Measurements from ENCODE around the gene PLCL1.

PLCL1 gene

DNA sequence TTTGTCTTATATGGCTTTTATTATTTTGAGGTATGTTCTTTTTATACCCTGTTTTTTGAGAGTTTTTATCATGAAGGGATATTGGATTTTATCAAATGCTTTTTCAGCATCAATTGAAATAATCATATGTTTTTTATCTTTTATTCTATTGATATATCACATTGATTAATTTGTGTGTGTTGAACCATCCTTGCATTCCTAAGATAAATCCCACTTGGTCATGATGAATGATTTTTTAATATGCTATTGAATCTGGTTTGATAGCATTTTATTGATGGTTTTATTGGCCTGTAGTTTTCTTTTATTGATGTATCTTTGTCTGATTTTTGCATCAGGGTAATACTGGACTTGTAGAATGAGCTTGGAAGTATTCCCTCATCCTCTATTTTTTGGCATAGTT lies 160.3 kb downstream of the PLCL1 start:
- DNase-seq: no peak

DNA sequence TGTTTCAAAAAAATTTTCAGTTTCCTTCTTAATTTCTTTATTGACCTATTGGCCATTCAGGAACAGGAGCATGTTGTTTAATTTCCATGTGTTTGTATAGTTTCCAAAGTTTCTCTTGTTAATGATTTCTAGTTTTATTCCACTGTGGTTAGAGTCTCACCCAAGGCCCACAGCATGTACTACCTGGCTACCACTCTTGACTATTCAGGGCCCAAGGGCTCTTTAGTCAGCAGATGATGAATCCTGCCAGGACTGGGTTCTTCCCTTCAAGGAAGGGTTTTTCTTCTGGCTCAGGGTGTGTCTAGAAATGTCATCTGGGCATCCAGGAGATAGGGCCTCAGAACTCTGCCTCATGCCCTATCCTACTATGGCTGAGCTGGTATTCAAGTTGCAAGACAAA lies 161.4 kb downstream of the PLCL1 start:
- no peak for DNase-seq

DNA sequence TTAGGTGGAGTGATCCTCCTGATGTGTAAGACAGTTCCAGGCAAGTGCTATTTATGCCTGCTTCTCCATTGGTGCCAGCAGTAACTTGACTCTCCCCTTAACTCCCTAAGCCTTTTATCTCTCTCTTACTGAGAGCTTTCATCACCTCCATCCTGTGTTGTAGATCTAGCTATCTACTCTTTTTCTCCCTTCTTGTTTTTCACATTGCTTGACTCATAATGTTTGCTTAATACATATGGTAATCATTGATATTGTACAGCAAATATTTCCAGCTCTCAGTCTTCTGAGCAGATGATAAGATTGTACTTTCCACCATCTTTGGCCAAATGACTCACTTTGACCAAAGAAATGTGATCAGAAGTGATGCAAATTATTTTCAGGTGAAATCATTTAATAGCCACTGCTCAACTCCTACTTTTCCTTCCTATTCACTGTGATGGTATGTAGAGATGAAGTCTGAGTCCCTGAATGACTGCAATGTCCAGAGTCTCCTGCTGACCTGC lies 165.0 kb downstream of the PLCL1 start:
- no peak for DNase-seq

DNA sequence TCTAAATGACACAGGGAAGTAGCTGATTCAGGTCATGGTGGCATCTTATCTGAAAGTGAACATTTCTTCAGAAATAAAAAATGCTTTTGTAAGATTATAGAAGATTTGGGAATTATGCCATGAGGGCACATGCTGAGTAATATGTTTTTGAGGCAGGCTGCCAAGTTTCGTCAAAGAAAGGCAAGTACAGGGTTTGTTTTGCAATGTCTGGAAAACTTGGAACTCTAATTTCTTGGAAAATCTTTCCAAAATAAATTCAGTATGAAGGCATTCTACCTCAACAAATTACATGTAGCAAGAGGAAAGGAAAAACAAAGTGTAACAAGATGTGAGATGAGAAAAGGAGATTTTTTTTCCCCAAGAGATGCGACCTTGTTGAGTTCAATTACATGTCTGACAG lies 167.7 kb downstream of the PLCL1 start:
- no peak for DNase-seq

DNA sequence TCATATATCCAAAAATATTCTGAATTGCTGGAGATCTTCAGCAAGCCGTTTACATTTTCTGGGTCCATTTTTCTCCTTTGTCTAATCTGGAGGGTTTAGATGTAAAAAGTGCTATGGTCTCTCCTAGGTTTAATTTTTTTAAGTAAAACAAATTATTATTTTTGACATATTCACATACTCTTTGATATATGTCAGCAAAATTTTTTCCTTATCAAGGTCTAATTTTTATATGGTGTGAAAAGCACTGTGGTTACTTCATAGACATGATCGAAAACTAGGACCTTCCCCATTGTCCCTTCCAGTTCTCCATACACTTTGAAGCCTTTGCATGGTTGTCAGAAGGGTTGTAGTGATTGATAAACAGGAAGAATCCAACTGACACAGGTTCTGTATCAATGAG lies 168.2 kb downstream of the PLCL1 start:
- DNase-seq: no peak

DNA sequence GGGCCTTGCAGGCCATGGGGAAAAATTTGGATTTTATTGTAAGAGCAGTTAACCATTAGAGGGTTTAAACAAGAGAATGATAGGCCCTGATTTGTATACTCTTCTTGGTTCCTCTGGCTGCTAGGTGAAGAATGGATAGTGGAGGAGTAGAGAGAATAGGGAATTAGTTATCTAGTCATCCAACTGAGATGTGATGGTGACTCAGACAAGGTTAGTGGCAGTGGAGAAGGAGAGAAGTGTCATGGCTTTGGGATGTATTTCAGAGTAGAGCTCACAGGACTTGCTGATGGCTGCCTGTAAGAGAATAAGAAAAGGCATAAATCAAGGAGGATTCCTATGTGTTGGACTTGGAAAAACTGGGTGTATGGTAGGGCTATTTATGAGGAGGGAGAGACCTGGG lies 169.4 kb downstream of the PLCL1 start:
- DNase-seq: no peak

DNA sequence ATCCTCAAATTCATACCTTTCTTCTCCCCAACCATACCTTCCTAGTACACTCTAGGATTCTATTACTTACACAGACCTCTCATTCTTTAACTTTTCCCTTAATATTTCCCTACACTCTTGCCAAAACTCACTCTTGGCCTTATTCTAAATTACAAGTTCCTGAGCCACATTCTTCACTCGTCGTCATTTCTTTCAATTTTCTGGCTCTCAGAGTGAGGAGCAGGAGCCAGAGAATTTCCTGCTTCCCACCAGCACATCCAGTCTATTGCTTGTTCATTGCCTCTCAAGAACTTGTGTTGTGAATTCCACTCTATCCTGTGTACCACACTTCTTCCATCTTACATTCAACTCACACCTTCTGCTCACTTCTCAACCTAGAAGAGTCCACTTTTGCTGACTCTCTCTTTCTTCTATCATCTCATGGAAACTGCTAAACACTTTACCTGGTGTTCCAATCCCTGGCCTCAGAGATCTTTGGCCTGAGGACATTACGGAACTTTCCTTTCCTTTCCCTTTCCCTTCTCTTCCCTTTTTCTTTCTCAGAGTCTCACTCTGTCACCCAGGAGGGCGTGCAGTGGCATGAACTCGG lies 171.6 kb downstream of the PLCL1 start:
- no peak for DNase-seq

DNA sequence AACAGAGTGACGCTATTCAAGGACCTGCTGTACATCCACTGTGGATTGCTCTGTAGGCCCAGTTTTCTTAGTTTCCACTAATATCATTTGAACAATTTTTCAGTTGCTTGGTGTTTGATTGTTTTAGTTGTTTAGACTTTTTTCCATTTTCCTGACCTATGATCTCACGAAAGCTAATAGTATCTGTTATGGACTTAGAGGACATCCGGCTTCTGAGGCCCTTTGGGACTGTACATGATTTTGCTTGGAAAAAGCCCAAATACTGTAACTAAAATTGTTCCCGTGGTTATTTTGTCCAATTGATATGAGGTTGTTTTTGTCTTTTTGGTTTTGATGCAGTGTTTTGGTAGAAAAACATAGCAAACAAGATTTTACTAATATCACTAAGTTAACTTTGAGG lies 174.6 kb downstream of the PLCL1 start:
- DNase-seq: no peak

DNA sequence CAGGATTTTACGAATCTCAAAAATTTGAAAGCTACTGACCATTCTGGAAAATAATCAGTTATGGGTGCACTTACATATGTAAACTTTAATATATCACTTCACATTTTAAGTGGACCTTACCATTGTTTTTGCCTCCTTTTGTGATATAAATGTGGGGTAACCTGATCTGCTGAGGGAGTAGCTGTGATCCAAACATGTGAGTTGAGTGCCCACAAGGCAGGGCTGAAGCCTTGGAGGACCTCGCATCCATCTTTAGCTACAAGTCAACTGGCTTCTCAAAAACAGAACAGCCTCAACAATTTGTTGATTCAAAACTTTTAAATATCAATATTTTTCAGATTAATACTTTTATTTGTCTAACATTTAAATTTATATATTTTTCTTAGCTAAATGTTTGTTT lies 178.2 kb downstream of the PLCL1 start:
- no peak for DNase-seq

DNA sequence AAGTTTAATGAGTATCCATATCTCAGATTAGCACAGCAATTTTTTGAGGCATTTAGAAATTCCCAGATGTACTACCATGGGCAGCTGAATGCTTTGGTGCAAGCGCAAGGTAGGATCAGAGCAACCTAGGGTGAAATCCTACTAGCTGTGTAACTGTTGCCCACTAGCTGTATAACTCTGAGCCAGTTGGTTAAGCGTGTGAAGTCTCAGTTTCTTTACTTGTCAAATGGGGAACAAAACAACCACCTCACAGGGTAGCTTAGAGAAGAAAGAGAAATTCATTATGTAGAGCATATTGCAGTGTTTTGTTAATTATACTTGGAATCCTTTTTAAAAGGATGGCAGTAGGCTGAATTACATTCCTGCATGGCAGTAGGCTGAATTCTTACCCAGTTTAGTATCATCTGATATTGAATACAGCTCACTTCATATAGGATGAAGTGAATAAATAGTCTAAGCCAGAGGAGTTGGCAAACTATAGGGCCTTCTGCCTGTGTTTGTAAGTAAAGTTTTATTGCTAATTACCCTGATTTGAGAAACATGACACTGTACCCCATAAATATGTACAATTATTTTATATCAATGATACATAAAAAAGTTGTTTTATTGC lies 180.7 kb downstream of the PLCL1 start:
- no peak for DNase-seq

DNA sequence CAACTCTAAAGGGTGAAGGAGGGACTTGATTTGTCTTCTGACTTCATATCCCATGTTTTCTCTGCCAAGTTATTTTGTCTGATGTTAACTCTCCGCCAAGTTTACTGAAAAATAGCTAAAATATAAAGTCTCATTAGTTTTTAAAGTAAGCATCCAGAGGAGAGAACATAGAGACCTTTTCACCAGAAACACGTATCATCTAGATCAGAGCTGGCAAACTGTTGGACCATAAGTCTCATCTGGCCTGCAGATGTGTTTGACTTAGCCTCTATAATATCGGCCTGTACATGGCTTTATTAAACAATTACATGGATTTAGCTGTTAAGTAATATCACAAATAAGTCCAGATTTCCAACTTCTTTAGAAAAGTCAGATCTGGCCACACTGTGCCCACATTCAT lies 182.6 kb downstream of the PLCL1 start:
- no peak for DNase-seq

DNA sequence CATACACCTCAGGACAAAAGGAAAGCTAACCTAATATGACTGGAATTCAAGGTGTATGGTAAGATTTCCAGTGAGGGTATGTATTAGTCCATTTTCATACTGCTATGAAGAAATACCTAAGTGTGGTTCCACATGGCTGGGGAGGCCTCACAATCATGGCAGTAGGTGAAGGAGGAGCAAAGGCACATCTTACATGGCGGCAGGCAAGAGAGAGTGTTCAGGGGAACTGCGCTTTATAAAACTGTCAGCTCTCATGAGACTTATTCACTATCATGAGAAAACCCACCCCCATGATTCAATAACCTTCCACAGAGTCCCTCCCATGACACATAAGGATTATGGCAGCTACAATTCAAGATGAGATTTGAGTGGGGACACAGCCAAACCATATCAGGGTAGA lies 186.0 kb downstream of the PLCL1 start:
- no peak for DNase-seq

DNA sequence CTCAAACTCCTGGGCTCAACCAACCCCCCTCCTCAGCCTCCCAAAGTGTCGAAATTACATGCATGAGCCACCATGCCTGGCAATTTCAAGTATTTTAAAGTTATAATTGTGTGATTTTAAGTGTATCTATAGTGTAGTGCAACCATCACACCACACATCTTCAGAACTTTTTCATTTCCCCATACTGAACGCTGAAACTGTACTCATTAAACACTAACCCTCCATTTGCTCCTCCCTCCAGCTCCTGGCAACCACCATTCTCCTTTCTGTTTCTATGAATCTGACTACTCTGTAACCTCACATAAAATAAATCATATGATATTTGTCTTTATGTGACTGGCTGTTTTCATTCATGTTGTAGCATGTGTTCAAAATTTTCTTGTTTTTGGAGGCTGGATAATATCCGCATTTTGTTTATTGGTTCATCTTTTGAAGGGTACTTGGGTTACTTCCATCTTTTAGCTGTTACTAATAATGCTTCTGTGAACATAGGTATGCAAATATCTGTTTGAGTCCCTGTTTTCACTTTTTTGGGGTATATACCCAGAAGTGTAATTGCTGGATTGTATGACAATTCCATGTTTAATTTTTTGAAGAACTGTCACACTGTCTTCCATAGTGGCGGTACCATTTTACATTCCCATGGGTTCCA lies 188.2 kb downstream of the PLCL1 start:
- DNase-seq: no peak

DNA sequence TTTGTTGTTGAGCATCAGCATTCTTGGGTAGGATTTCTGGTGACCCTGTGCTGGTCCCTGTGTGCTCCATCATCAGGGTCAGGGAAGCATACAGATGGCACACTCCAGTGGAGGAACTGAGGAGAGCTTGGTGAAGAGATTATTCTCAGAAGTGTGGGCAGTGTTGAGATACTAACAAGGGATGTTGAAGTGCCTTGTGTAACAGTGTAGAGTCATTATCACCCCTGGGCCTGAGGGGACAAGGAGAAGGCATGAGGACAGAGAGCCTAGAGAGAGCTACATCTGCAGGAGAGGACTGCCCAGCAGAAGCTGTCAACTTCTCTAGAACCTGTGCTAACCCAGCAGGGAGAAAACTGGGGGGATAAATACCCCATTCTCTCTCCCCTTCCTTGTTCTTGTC lies 189.0 kb downstream of the PLCL1 start:
- DNase-seq: no peak

DNA sequence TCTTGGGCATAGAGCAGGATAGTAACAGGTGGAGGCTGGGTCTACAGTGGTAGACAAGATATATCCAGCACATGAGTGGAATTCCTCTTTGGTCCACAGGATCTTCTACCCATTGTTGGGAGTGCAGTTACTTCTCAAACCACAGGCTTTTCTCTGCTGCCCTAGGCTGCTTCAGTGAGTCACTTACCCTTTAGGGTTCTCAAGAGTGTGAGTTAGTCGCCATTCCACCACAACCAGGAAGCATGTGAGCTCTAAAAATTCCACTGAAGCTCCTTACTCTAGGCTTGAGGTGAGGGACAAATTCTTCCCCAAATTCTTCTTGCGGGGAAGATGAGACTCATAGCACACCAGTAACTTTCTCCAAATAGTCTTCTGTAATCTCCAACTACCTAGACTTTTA lies 189.4 kb downstream of the PLCL1 start:
- no peak for DNase-seq

DNA sequence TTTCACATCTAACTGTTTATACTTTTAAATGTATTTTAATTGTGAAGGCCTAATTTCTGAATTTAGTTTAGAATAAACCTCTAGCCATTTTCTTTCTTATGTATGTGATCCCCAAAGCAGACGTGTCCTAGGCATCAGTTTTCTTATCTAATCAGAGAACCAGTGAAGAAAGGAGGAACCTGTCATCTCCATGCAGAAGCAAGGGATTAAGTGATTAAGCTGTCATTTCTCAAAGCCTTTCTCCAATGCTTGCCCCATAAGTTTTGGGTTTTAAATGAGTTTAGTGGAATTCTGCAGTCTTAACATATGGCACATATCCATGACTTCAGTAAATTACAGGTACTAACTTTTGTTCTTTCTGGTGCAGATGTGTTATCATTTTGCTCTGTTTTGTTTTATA lies 190.4 kb downstream of the PLCL1 start:
- DNase-seq: no peak

DNA sequence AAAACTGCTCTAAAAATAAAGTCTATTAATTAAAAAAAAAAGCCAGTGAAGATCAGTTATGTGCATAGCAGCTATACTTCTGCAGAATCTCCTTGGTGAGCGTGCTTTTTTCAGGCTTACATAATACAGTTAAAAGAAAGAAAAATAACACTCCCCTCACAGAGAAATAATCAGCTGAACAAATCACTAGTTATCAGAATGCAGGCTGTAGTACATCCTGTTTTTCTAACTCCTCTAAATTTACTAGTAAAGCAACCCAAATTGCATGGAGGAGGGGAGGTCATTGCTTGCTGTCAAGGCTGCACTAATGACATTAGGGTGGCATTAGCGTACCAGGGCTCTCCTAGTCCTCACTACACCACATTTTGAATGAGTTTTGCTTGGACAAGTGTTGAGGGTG lies 192.2 kb downstream of the PLCL1 start:
- DNase-seq: no peak

DNA sequence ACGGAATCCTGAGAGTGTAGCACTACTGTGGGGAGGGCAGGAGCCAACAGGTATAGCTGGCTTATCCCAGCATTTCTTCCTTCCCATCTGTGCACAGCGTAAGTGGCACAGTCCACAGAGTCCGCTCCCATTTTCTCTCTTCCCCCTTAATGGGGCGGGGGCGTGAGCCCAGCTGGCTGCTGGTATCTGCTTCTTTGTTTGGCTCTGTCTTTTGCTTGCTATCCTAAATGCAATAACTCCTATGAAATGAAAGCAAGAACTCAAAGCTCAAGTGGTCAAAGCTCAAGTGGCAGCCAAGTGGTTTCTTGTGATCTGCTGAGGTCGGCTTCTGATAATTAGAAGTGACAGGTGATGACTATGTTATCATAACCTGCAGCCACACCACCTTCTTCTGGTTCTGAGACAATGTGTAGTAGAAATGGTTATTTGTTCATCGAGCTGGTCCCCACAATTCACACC lies 192.7 kb downstream of the PLCL1 start:
- no peak for DNase-seq

DNA sequence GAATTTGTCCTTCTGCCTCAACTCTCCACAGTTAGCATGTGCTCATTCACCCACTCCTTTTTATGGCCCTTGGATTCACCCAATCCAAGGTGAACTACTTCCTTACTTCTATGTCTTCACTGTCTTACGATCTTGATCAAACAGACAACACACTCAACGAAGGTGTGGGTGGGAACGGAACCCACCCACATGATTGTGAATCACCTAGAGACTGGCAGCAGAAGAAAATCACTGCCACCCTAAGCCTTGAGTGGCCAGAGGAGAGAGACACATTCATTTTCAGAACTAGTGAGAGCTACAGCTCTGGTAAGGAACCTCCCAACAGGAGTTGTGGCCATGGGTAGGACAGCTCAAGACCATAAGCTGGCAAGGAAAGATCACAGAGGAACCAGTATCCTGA lies 194.3 kb downstream of the PLCL1 start:
- DNase-seq: no peak

DNA sequence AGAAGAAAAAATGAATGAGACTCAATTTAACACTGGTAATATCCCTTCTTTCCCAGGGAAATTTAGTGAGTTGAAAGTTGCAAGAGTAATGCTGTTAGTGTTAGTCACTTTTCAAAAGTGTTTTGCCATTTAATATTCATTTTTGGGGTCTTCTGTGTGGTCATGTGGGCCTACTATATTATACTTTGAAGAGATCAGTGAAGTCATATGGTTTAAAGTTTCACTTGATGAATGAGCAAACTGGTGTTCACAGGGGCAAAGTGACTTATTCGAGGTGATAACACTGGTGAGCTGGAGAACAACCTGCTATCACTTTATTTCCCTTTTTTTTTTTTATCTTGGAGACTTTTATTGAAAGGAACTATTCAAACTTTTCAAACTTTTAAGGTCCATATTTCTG lies 196.0 kb downstream of the PLCL1 start:
- DNase-seq: no peak

DNA sequence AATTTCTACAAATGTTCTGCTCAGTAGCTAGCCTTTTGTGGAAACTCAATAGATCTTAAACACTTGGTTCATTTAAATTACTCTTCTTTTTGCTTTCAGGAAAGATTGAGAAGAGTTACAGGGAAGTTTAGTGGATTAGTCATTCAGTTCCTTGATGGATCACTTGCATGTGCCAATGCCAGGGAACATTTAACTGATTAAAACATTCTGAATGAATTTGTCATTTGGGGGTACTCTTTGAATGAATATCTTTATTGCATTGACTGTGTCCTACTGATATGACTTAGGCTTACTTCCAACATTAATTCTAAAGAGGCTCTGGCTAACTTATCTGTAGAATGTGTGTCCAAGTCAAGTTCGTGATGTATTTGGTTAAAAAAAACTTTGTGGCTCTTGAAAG lies 199.8 kb downstream of the PLCL1 start:
- no peak for DNase-seq

DNA sequence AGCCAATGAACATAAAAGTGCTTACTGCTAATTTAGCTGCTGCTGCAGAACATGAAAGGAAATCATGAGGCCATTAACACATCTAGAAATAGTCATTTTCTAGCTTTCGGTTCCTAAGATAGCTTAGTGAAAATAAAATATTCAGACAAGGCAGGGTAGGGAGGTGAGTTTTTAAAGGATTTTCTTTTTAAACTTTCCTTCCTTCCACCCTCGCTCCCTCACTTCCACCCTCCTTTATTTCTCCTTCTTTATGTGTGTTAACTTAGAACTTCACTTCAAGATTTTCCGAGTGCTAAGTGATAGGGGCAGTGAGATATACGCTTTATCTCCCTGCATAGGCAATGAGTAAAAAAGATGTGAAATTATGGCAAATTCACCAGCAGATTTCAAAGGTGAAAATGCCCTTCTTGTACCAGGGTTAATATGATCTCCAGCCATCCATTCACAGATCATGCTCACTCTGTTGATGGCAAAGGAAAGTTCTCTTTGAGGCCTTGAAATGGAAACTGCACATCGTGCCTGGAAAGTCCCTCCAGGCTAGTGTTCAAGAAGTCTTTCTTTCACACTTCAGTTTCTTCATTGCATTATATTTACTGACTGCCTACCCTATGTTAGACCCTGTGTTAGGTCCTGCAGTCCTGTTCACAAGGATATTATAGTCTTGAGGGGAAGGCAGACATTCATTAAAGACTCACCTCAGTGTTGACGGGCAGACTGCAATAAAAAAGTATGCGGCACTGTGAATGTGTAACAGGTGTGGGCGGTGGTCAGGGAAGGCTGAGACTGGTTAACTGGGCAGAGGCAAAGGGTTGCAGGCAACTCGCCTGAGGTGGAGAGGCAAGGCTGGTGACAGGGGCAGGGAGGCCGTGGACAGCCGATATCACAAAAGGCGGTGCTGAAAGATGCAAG lies 200.8 kb downstream of the PLCL1 start:
- DNase-seq: no peak

DNA sequence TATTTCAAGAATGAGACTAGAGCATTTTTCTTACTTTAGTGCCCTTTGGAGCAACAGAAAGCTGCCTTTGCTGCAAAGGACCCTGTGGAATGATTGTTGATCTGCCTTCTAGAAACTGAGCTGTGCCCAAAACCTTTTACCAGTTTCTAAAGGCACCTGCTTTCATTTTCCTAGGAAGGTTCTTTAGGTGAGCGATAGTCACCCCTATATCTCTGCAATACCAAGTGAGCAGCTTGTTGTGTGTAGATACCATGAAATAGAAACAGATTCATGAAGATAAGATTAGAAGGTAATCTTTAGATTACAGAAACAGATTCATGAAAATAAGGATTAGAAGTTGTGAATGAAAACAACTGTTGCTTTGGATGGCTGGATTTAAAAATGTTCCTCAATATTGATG lies 202.3 kb downstream of the PLCL1 start:
- no peak for DNase-seq

DNA sequence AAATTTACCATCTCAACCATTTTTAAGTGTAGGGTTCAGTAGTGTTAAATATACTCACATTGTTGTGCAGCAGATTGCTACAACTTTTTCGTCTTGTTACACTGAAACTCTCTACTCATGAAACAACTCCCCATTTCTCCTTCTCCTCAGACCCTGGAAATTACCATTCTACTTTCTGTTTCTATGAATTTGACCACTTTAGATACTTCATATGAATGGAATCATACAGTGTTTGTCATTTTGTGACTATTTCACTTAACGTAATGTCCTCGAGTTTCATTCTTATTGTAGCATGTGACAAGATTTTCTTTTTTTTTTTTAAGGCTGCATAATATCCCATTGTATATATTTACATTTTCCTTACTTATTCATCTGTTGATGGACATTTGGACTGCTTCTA lies 203.8 kb downstream of the PLCL1 start:
- DNase-seq: no peak
